ENCODE data around the gene SCN4B. TPM values are rescaled to one million over a fixed set of nuclear protein-coding genes. Genes with fewer than 3 reads are reported as not detected.

Gene SCN4B
- total RNA-seq, 1 experiment from 2014 or later, result 0.33 TPM

- ATAC-seq, result no peak
- CTCF ChIA-PET, result no interaction called here
- Histone ChIP-seq H3K4me3 (ENCODE audit: low read depth in 2 of 2, low read length in 2 of 2) (no peak overlapping the region), H3K9me3 (ENCODE audit: control insufficient read depth, insufficient read depth, low read depth, low read length) (no peaks in the 10 kb centered on the region), H3K4me1 (ENCODE audit: control insufficient read depth, insufficient read depth, low read length) (no peaks in the 10 kb centered on the region), H3K27me3 (ENCODE audit: control insufficient read depth, insufficient read depth, low read length) (peaks cover 27% of the 10 kb centered on the region), H3K36me3 (ENCODE audit: control insufficient read depth, insufficient read depth, low read length) (no peaks in the 10 kb centered on the region), H3K27ac (ENCODE audit: low read length) (no peak overlapping the region)
- in situ Hi-C loops (cut with HindIII; ENCODE audit: low pct_unique_long_range_greater_than_20kb, low sequenced_read_pairs) (no loop called here), intact Hi-C loops (cut with micrococcal nuclease; ENCODE audit: unreplicated experiment) (no loop called here)
- DNase-seq (ENCODE audit: low read depth, low spot score), result no peak
- POLR2A ChIA-PET, result interaction anchor here (0.6 kb wide), 2 partner anchors 152 to 513 kb away, joined by 3 to 5 read pairs; no protein-coding TSS in a partner anchor
- TF ChIP-seq REST (IDR thresholded peaks at IDR 0.05; ENCODE audit: insufficient read depth in 1 of 2, low read depth in 2 of 2, low read length in 1 of 2) (no peak), SIN3A (IDR thresholded peaks at IDR 0.05; ENCODE audit: borderline replicate concordance, insufficient read depth, low read depth, low read length) (no peak), POLR2AphosphoS5 (IDR thresholded peaks at IDR 0.05; ENCODE audit: low read depth, low read length) (no peak), CTCF (IDR thresholded peaks at IDR 0.05) (no peak), TCF7L2 (IDR thresholded peaks at IDR 0.05; ENCODE audit: low read depth, low read length) (no peak)
- BruUV-seq (replicated peaks), result no TSS peak
Measured at GRCh38 chr11:118139578-118139977, 13.0 kb downstream of the SCN4B start.

GRCh38 chr11:118138839-118139420, 13.7 kb downstream of the SCN4B start:
- Histone ChIP-seq H3K36me3 (ENCODE audit: control insufficient read depth, insufficient read depth, low read length) (no peaks in the 10 kb centered on the region), H3K4me3 (ENCODE audit: low read depth in 2 of 2, low read length in 2 of 2) (no peak overlapping the region), H3K27ac (ENCODE audit: low read length) (no peak overlapping the region), H3K27me3 (ENCODE audit: control insufficient read depth, insufficient read depth, low read length) (peaks cover 24% of the 10 kb centered on the region), H3K9me3 (ENCODE audit: control insufficient read depth, insufficient read depth, low read depth, low read length) (no peaks in the 10 kb centered on the region), H3K4me1 (ENCODE audit: control insufficient read depth, insufficient read depth, low read length) (no peaks in the 10 kb centered on the region)
- CTCF ChIA-PET, result no interaction called here
- DNase-seq (ENCODE audit: low read depth, low spot score), result no peak
- in situ Hi-C loops (cut with HindIII; ENCODE audit: low pct_unique_long_range_greater_than_20kb, low sequenced_read_pairs), result no loop called here
- TF ChIP-seq REST (IDR thresholded peaks at IDR 0.05; ENCODE audit: insufficient read depth in 1 of 2, low read depth in 2 of 2, low read length in 1 of 2) (no peak), POLR2AphosphoS5 (IDR thresholded peaks at IDR 0.05; ENCODE audit: low read depth, low read length) (no peak), SIN3A (IDR thresholded peaks at IDR 0.05; ENCODE audit: borderline replicate concordance, insufficient read depth, low read depth, low read length) (no peak), CTCF (IDR thresholded peaks at IDR 0.05) (no peak), TCF7L2 (IDR thresholded peaks at IDR 0.05; ENCODE audit: low read depth, low read length) (no peak)
- POLR2A ChIA-PET, result no interaction called here
- BruUV-seq (replicated peaks), result no TSS peak
- intact Hi-C loops (cut with micrococcal nuclease; ENCODE audit: unreplicated experiment), result no loop called here
- ATAC-seq, result no peak
